H9 (cell line): ENCODE data around the gene PMAIP1. TPM values are rescaled to one million over a fixed set of nuclear protein-coding genes. Genes with fewer than 3 reads are reported as not detected.

Source experiments
- DNase-seq: peaks from one replicate; pipeline ENCODE4 v3.0.0-alpha.2; 2017
- H2AFZ ChIP-seq: one replicate; pipeline ENCODE4 v1.6.1; 2013; ENCODE audit warnings: mild to moderate bottlenecking, low read length, control low read depth, moderate library complexity
- H2AK5ac ChIP-seq: 2 replicates; pipeline ENCODE4 v1.6.1; 2013; ENCODE audit warnings: low read length, control low read depth, mixed read lengths; ENCODE audit not compliant: insufficient read length
- H2BK120ac ChIP-seq: one replicate; pipeline ENCODE4 v1.6.1; 2013; ENCODE audit warnings: low read depth, mild to moderate bottlenecking, low read length, control low read depth, inconsistent platforms; ENCODE audit not compliant: poor library complexity, severe bottlenecking
- H2BK12ac ChIP-seq: 2 replicates; pipeline ENCODE4 v1.6.1; 2013; ENCODE audit warnings: low read length, control low read depth, mixed read lengths, low read depth; ENCODE audit not compliant: insufficient read length
- H2BK15ac ChIP-seq: 2 replicates; pipeline ENCODE4 v1.6.1; 2013; ENCODE audit warnings: low read depth, low read length, control low read depth
- H2BK20ac ChIP-seq: one replicate; pipeline ENCODE4 v1.6.1; 2013; ENCODE audit warnings: low read depth, mild to moderate bottlenecking, low read length, control low read depth, inconsistent platforms; ENCODE audit not compliant: poor library complexity, severe bottlenecking
- H2BK5ac ChIP-seq: 2 replicates; pipeline ENCODE4 v1.6.1; 2013; ENCODE audit warnings: low read length, control low read depth, mixed read lengths; ENCODE audit not compliant: insufficient read length
- H3K14ac ChIP-seq: 2 replicates; pipeline ENCODE4 v1.6.1; 2013; ENCODE audit warnings: low read length, control low read depth; ENCODE audit not compliant: insufficient read depth
- H3K18ac ChIP-seq: 2 replicates; pipeline ENCODE4 v1.6.1; 2013; ENCODE audit warnings: low read depth, mild to moderate bottlenecking, mixed read lengths, low read length, control low read depth; ENCODE audit not compliant: insufficient read length
- H3K23ac ChIP-seq: 2 replicates; pipeline ENCODE4 v1.6.1; 2013; ENCODE audit warnings: low read length, control low read depth, mixed read lengths, low read depth; ENCODE audit not compliant: insufficient read length
- H3K23me2 ChIP-seq: 2 replicates; pipeline ENCODE4 v1.6.1; 2013; ENCODE audit warnings: low read depth, mild to moderate bottlenecking, mixed read lengths, low read length, control low read depth; ENCODE audit not compliant: insufficient read length, poor library complexity, severe bottlenecking
- H3K27ac ChIP-seq: 2 replicates; pipeline ENCODE4 v1.5.1; 2013; ENCODE audit warnings: low read length, control low read depth, mixed read lengths, low read depth; ENCODE audit not compliant: insufficient read length
- H3K27me3 ChIP-seq: 2 replicates; pipeline ENCODE4 v1.6.1; 2013; ENCODE audit warnings: low read length, control low read depth, inconsistent platforms; ENCODE audit not compliant: insufficient read depth
- H3K4ac ChIP-seq: 2 replicates; pipeline ENCODE4 v1.6.1; 2013; ENCODE audit warnings: low read depth, mild to moderate bottlenecking, control low read depth, inconsistent platforms, low read length, moderate library complexity
- H3K4me1 ChIP-seq: 2 replicates; pipeline ENCODE4 v1.6.1; 2013; ENCODE audit warnings: low read length, control low read depth, inconsistent platforms; ENCODE audit not compliant: insufficient read depth
- H3K4me2 ChIP-seq: 2 replicates; pipeline ENCODE4 v1.6.1; 2013; ENCODE audit warnings: low read length, control low read depth, mixed read lengths; ENCODE audit not compliant: insufficient read length, insufficient read depth
- H3K56ac ChIP-seq: 2 replicates; pipeline ENCODE4 v1.6.1; 2013; ENCODE audit warnings: low read depth, mild to moderate bottlenecking, mixed read lengths, low read length, control low read depth; ENCODE audit not compliant: insufficient read length
- H3K79me1 ChIP-seq: 2 replicates; pipeline ENCODE4 v1.6.1; 2013; ENCODE audit warnings: low read depth, mild to moderate bottlenecking, moderate library complexity, low read length, control low read depth, inconsistent platforms; ENCODE audit not compliant: insufficient read depth, poor library complexity, severe bottlenecking
- H3K79me2 ChIP-seq: 2 replicates; pipeline ENCODE4 v1.6.1; 2013; ENCODE audit warnings: low read length, control low read depth, inconsistent platforms; ENCODE audit not compliant: insufficient read depth
- H3K9ac ChIP-seq: 2 replicates; pipeline ENCODE4 v1.6.1; 2013; ENCODE audit warnings: low read length, control low read depth, mixed read lengths; ENCODE audit not compliant: insufficient read length; ENCODE audit errors: extremely low read depth
- H3K9me3 ChIP-seq: one replicate; pipeline ENCODE4 v1.6.1; 2013; ENCODE audit warnings: low read depth, low read length, inconsistent platforms; ENCODE audit not compliant: control insufficient read depth
- H3T11ph ChIP-seq: one replicate; pipeline ENCODE4 v1.6.1; 2013; ENCODE audit warnings: mild to moderate bottlenecking, low read length, control low read depth, inconsistent platforms
- H4K20me1 ChIP-seq: one replicate; pipeline ENCODE4 v1.6.1; 2013; ENCODE audit not compliant: control insufficient read depth, insufficient read length, insufficient read depth
- H4K5ac ChIP-seq: 2 replicates; pipeline ENCODE4 v1.6.1; 2013; ENCODE audit warnings: low read depth, mild to moderate bottlenecking, mixed read lengths, low read length, control low read depth; ENCODE audit not compliant: insufficient read length
- H4K8ac ChIP-seq: replicated peaks from 2 replicates; pipeline ENCODE4 v1.6.1; 2013; ENCODE audit warnings: low read length, control low read depth, mixed read lengths, low read depth; ENCODE audit not compliant: insufficient read length
- H4K91ac ChIP-seq: 2 replicates; pipeline ENCODE4 v1.6.1; 2013; ENCODE audit warnings: low read depth, mild to moderate bottlenecking, moderate library complexity, mixed read lengths, low read length, control low read depth; ENCODE audit not compliant: insufficient read length
- H3K27ac Mint-ChIP-seq, 3 experiments: 2 replicates in 2 of 3; 3 replicates in 1 of 3; pipeline ENCODE4 v1.8.0; 2020 to 2021; ENCODE audit warnings: mixed read lengths in 3 of 3, mild to moderate bottlenecking in 1 of 3, moderate library complexity in 1 of 3
- H3K27me3 Mint-ChIP-seq: 2 replicates; pipeline ENCODE4 v1.8.0; 2021; ENCODE audit warnings: low read depth, mild to moderate bottlenecking, moderate library complexity, mixed read lengths
- H3K36me3 Mint-ChIP-seq, 3 experiments: 2 replicates in 2 of 3; 3 replicates in 1 of 3; pipeline ENCODE4 v1.8.0; 2020 to 2021; ENCODE audit warnings: low read depth in 3 of 3, mixed read lengths in 3 of 3; ENCODE audit not compliant: insufficient read depth in 1 of 3
- H3K4me1 Mint-ChIP-seq, 2 experiments: 2 replicates each; pipeline ENCODE4 v1.8.0; 2020; ENCODE audit warnings: mixed read lengths in 2 of 2
- H3K4me3 Mint-ChIP-seq, 2 experiments: 2 replicates in 1 of 2; 3 replicates in 1 of 2; pipeline ENCODE4 v1.8.0; 2020 to 2021; ENCODE audit warnings: mild to moderate bottlenecking in 2 of 2, mixed read lengths in 2 of 2, moderate library complexity in 1 of 2
- H3K9me3 Mint-ChIP-seq, 2 experiments: 2 replicates in 1 of 2; 3 replicates in 1 of 2; pipeline ENCODE4 v1.8.0; 2020; ENCODE audit warnings: mild to moderate bottlenecking in 2 of 2, mixed read lengths in 2 of 2, moderate library complexity in 1 of 2
- WGBS: extraction: QIAGEN DNeasy Blood & Tissue Kit; methylation state at CpG from one replicate; pipeline ENCODE4 v1.1.7; 2013; ENCODE audit warnings: missing lambda C conversion rate, low lambda C conversion rate, mixed read lengths; ENCODE audit not compliant: insufficient read length; ENCODE audit errors: extremely low coverage; 5-methylcytosine and 5-hydroxymethylcytosine counted together
- total RNA-seq: library from RNA; stranded (reverse); gene quantifications from 2 replicates; pipeline ENCODE4 v1.2.1, GENCODE V29; 2021
- TF ChIP-seq, protein P1 (sequence below): fragments of 200-600 bp; sonication (generic); conservative IDR thresholded peaks from 3 replicates; pipeline ENCODE4 v1.8.0; 2021; ENCODE audit warnings: antibody characterized with exemption, mild to moderate bottlenecking

Gene PMAIP1
- total RNA-seq, 1 experiment from 2014 or later, result 152 TPM

DNA sequence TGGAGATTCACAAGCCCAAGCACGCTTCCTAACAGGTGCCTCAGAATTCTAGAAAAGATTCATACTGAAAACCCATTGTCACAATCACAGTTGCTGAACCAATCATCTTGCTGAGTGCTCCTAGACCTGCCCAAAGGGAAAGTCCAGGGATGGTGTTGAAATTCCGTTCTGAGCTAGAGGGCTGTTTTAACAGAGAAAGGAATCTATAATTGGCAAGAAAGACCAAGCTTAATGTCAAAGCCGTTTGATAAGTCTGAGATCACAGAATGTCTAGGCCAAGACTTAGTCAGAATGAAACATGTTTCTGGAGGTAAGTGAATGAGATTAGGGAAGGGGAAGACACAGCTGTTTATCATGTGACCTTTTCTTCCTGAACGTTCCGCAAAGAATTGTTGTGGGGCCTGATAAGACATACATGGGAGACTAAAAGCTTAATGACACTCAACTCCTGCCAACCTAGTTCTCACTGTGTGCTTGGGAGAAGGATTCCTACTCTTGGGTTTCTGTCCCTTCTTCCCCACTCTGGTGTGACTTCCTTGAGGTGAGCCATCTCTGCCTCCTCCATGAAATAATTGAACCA, 27.5 kb downstream of the PMAIP1 start:
- Histone ChIP-seq H2BK12ac (no peak overlapping the region), H3K23me2 (no peaks in the 10 kb centered on the region), H3K4me1 (no peaks in the 10 kb centered on the region), H4K8ac (no peak overlapping the region), H3K27me3 (no peaks in the 10 kb centered on the region; the same call in 1 of the 2 replicates), H2BK20ac (no peak overlapping the region), H2BK5ac (no peak overlapping the region), H2AK5ac (no peak overlapping the region), H4K20me1 (no peaks in the 10 kb centered on the region), H2BK120ac (no peak overlapping the region), H4K91ac (no peak overlapping the region), H3K4me2 (no peak overlapping the region), H3K79me2 (no peaks in the 10 kb centered on the region), H3K9me3 (no peaks in the 10 kb centered on the region), H3T11ph (no peak overlapping the region), H3K4ac (no peak overlapping the region), H3K14ac (no peak overlapping the region), H2BK15ac (no peak overlapping the region), H3K56ac (no peak overlapping the region), H2AFZ (no peak overlapping the region), H3K9ac (no peak overlapping the region), H3K27ac (no peak overlapping the region), H3K23ac (no peak overlapping the region), H3K18ac (no peak overlapping the region), H3K79me1 (no peaks in the 10 kb centered on the region), H4K5ac (no peak overlapping the region)
- TF ChIP-seq, protein P1, sequence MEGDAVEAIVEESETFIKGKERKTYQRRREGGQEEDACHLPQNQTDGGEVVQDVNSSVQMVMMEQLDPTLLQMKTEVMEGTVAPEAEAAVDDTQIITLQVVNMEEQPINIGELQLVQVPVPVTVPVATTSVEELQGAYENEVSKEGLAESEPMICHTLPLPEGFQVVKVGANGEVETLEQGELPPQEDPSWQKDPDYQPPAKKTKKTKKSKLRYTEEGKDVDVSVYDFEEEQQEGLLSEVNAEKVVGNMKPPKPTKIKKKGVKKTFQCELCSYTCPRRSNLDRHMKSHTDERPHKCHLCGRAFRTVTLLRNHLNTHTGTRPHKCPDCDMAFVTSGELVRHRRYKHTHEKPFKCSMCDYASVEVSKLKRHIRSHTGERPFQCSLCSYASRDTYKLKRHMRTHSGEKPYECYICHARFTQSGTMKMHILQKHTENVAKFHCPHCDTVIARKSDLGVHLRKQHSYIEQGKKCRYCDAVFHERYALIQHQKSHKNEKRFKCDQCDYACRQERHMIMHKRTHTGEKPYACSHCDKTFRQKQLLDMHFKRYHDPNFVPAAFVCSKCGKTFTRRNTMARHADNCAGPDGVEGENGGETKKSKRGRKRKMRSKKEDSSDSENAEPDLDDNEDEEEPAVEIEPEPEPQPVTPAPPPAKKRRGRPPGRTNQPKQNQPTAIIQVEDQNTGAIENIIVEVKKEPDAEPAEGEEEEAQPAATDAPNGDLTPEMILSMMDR, result no peak
- H3K9me3 Mint-ChIP-seq, result no peaks in the 10 kb centered on the region
- no peaks in the 10 kb centered on the region for H3K4me1 Mint-ChIP-seq
- H3K27ac Mint-ChIP-seq, result no peak overlapping the region
- H3K36me3 Mint-ChIP-seq, result no peaks in the 10 kb centered on the region
- WGBS, result no CpG with 5 or more reads among the region's 5 CpGs
- no peaks in the 10 kb centered on the region for H3K27me3 Mint-ChIP-seq
- no peak overlapping the region for H3K4me3 Mint-ChIP-seq
- DNase-seq, result no peak
